ENCODE results near the gene SSBP3.

DNA sequence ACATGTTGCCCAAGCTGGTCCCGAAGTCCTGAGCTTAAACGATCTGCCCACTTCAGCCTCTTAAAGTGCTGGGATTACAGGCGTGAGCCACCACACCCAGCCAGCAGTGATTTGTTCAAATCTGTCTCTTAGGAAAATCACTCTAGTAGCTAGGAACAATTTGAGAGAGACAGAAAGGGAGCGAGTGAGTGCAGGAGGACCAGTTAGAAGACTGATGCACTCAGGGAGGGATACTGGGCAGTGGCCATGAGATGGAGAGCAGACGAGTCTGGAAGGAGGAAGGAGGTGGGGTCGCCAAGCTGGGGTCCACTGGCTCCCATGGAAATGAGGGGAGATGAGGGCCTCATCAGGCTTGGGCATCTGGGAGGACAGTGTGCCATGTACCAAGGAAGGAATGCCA, 23.6 kb upstream of the SSBP3 start:
- TF ChIP-seq, protein P1, sequence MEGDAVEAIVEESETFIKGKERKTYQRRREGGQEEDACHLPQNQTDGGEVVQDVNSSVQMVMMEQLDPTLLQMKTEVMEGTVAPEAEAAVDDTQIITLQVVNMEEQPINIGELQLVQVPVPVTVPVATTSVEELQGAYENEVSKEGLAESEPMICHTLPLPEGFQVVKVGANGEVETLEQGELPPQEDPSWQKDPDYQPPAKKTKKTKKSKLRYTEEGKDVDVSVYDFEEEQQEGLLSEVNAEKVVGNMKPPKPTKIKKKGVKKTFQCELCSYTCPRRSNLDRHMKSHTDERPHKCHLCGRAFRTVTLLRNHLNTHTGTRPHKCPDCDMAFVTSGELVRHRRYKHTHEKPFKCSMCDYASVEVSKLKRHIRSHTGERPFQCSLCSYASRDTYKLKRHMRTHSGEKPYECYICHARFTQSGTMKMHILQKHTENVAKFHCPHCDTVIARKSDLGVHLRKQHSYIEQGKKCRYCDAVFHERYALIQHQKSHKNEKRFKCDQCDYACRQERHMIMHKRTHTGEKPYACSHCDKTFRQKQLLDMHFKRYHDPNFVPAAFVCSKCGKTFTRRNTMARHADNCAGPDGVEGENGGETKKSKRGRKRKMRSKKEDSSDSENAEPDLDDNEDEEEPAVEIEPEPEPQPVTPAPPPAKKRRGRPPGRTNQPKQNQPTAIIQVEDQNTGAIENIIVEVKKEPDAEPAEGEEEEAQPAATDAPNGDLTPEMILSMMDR (conservative IDR thresholded peaks at IDR 0.05), result no peak
- no peak for TF ChIP-seq EZH2 (IDR thresholded peaks at IDR 0.05; ENCODE audit: low read depth)
